Testis (tissue), 2 donors: ENCODE results near the gene ADCY9.

Experiments
- CTCF ChIP-seq, 3 experiments: fragments of 450-650 bp in 2 of 3; fragments of 200-600 bp in 1 of 3; sonication (generic) in 1 of 3; IDR thresholded peaks; one replicate each; pipeline ENCODE4 v1.5.1; 2016 to 2019; ENCODE audit warnings: antibody characterized with exemption in 3 of 3, mild to moderate bottlenecking in 2 of 3, moderate library complexity in 1 of 3
- POLR2A ChIP-seq: fragments of 450-650 bp; IDR thresholded peaks from one replicate; pipeline ENCODE4 v1.6.1; 2017; ENCODE audit warnings: antibody characterized with exemption, mild to moderate bottlenecking, moderate library complexity

GRCh38 chr16:4016005-4016352 lies 100.3 kb downstream of the ADCY9 start:
- TF ChIP-seq POLR2A, result no peak
- TF ChIP-seq CTCF (IDR thresholded peaks at IDR 0.05), result no peak
